NCI-H510A treated with DMSO at 0.1 percent for 48 hours (cell line): ENCODE results near the gene BPGM.
"Not testable (repeated sequence)": the region's sequence is repeated elsewhere in the genome, so short reads cannot be mapped to it uniquely, and the experiment has no call there.

ENCODE experiments used
- DNase-seq: peaks from one replicate; lab custom pipeline; 2025; lab: John Stamatoyannopoulos, UW

The BPGM gene

GRCh38 chr7:134632052-134632451 is 14.6 kb upstream of the BPGM start:
- DNase-seq = no peak

DNA sequence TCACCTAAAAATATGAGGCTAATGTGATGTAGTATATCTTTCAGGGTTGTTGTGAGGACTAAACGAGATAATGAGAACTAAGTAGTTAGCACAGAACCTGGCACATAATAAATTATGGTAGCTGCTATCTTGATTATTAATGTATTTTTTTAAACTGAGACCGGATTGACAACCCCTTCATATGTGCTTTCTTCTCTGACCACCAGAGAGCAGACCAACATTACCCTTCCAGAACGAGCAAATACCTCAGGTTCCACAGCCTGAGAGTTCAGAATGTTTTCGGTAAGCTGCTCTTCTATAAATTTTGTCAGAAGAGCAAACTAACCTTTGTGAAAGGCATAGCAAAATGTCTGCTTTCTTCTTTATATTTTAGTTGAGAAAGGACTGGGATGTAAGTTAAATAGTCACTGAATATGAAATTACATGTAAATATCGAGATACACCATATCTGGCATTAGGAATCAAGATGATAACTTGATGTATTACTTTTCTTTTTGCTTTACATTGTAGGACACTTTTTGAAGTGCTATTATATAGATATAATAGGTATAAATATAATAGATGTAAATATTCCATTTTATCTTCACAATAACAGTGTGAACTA is 13.6 kb upstream of the BPGM start:
- peak; percentile 34 for DNase-seq

DNA sequence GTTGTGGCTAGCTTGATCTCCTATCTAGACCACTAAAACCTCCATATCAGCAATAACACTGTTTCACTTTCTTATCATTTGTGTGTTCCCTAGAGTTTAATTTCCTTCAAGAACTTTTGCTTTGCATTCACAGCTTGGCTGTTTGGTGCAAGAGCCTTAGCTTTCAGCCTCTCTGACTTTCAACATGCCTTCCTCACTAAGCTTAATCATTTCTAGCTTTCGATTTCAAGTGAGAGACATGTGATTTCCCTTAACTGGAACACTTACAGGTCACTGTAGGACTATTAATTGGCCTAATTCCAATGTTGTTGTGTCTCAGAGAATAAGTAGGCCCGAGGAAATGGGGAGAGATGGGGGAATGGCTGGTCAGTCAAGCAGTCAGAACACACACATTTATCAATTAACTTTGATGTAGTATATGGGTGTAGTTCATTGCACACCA is 10.6 kb upstream of the BPGM start:
- DNase-seq = no peak

DNA sequence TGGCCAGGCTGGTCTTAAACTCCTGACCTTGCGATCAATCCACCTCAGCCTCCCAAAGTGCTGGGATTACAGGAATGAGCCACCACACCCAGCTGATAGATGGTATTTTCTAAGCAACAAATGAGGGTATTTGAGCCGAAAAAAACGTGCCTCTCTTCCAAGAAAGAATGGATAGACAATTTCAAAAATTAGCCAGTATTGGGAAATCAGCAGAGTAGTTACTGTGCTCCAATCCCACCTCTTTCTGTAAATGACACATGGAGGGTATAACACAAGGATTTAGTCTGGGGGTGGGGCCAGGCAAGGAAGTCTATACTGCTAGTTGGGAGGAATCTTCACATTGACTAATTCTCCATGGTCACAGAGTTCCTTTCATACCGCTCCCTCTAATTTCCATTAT is 9.2 kb upstream of the BPGM start:
- DNase-seq = no peak

- DNase-seq = no peak
Observed at GRCh38 chr7:134637934-134638719, 8.5 kb upstream of the BPGM start.

DNA sequence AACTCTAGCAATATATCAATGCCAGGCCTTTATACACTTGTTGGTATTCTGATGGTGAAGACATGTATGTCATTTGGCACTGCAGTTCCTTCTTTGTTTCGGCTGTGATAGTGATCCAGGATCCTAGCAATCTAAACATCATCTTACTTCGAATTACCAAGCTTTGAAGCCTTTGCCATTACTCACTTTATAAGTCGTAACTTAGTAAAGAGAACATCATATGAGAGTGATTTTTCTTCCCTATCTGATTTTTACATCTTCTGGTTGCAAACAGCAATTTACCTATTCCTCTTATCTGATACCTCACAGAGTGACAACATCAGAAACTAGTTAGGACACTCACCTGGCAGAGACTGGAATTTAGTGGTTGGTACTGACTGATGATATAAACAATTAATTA is 7.6 kb upstream of the BPGM start:
- no peak for DNase-seq

DNA sequence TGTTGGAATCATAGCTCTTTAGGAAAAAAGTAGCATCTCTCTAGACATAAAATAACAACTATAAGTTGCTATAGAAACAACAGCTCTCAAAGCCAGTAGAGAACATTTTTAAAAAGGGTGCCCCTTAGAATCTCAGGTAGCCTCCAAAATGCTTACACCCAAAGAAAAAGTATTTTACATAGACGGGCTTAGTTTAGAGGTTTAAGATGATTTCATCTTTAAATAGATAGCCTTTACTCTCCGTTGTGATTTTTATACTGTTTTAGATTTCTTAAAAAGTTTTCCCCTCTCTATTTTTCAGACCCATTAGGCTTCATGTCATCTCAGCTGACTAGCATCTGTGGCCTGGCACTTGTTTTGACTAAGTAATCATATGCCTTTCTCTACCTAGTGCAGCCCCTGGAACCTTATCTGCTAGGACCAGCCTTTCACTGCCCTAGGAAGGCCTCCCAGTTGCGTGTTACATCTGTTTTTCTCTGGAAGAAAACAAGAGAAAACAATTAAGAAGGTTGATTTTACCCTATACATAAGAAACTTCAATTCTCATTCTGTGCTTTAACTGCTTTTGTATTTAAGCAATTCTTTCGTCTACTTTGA is 6.9 kb upstream of the BPGM start:
- DNase-seq = no peak

GRCh38 chr7:134640842-134641715 is 5.6 kb upstream of the BPGM start:
- no peak for DNase-seq

DNA sequence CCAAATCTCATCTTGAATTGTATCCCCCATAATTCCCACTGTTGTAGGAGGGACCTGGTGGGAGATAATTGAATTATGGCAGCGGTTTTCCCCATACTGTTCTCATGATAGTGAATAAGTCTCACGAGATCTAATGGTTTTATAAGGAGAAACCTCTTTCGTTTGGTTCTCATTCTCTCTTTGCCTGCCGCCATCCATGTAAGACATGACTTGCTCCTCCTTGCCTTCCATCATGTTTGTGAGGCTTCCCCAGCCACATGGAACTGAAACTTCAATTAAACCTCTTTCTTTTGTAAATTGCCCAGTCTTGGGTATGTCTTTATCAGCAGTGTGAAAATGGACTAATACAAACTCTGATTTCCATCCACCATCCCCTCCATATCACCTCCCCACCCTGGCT is 4.7 kb upstream of the BPGM start:
- not testable (repeated sequence) for DNase-seq

- no peak for DNase-seq
Observed at GRCh38 chr7:134643131-134643530, 3.5 kb upstream of the BPGM start.

DNA sequence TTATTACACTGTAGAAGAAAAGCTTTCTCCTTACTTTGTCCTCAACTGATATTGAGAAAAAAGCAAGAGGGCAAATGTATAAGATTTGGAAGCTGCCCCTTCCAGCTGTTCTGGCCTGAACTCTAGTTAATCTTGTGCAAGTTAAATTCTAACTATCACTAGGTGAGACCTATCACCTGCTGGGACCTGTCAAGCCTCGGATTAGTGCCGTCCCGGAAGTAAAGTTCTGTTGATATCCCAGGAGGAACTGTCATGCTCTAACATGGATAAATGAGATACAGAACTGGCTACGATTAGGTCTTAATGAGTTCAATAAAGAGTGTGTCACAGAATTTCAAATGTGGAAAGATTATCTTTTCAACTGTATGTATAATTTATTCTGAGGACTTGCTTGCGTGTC is 1.2 kb upstream of the BPGM start:
- DNase-seq = no peak

- no peak for DNase-seq
Observed at GRCh38 chr7:134645935-134646334, 718 bp upstream of the BPGM start.

DNA sequence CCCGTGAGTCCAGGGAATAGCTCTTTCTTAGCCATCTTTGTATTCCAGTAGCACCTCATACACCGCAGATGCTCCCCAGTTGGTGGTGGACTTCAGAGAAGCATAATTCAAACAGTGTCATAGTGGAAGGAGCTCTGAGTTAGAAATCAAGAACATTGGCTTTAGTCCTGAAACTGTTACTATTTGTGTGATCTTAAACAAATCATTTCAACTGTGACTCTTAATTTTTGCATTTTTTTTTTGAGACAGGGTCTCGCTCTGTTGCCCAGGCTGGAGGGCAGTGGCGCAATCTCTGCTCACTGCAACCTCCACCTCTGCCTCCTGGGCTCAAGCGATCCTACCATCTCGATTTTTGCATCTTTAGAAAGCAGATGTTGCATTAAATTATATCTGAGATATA is 1.8 kb downstream of the BPGM start:
- DNase-seq = no peak

DNA sequence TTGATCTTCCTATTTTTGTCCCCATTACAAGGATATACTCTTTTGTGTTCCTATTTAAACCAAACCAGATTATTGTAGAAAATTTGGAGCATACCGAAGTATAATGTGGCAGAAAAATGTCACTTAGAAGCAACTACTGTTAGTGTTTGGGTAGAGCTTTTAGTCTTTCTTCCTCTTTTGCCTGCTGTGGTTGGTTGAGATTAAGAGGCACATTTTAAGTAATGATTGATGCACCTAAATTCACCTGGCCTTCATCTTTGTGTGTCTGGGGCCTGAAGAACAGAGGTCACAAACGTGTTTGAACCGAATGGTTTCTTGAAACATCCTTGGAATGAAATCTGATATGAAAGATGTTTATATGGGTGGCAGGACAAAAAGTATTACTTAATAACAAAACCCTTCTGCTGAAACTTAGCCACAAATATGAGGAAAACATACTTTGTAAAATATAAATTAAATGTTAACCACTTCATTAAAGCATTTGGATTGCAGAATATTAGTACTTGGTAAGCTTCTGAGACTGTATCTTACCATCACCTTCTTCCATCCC is 2.6 kb downstream of the BPGM start:
- DNase-seq = no peak

DNA sequence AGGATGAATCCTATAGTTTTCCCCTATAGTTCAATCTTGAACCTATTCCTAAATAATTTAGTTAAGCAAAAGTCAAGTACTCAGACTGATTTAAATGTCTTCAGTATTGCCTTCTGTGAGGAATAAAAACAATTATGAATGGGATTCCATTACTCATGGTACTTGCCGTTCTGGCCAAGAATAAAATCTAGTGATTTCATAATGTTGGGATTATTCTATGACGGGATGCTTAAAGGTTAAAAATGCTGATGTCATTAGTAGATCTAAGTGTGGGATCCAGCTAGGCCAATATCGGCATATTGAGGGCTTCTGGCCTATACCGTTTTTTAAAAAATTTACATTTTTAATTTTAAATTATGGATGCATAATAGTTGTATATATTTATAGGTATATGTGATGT is 5.3 kb downstream of the BPGM start:
- DNase-seq = no peak

DNA sequence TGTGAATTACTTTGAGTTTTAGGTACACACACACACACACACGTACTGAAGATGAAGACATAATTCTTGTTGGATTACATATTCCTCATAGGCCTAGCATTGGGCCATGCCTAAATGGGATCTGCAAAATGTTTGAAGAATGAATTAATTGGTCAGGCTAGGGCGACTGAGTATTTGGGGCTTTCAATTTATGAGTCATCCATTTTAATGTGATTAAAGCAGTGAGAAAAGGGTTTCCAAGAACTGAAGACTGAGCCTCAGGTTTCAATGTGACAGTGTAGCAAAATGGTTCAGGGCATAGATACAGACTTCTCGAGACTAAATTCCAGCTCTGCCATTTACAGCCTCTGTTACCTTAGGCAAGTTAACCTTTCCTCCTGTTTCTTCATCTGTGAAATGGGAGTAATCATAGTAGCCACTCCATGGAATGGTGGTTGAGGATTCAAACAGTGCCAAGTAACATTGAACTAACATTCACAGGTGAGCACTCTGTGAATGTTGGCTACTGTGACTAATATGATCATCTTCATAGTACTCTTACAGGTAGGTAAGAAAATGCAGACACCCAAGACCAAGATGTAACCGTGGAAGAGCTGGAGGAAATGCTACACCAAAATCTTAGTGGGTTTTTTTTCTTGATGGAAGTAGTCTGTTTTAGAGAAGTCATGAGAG is 7.6 kb downstream of the BPGM start:
- DNase-seq = no peak

DNA sequence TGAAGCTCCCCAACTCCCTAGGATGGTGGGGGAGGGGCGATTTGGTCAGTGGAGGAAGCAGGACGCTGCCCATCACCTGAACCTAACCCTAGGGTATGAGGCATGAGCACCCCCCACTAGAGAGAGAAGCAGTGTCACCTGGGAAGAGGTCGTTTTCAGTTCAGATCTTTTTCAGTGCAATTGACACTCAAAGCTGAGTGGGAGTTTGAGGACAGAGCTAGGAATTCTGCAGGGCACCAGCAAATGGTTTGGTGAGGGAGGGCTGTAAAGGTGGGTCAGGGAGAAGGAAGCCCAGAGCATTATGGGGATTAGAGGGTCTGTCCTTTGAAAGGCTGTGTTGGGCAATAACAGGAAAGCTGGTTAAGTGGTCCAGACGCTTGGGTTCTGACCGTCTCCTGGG is 10.9 kb downstream of the BPGM start:
- DNase-seq = no peak

DNA sequence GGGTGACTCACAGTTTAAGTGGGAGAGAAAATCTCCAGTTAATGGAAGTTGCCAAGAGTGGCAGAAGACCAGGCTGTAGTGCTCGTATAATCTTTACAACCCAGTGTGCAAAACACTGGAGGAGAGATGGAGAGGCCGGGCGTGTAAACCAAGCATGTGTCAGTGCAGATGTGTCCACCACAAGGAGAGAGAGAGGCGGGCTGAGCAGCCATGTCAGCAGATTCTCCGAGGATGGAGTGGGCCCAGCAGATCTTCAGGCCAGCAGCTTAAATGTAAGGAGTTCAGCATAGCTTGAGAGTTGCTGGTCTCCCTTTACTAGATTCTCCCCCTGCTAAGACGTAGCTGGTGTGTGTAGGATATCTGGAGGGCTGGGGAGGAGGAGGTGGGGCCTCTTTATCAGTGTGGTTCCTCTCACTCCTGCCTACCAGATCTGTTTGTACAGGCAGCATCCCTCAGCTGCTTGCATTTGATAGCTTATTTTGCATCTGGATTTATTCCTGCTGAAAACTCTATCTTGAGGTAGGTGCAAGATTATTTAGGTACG is 13.7 kb downstream of the BPGM start:
- DNase-seq = no peak

- DNase-seq = no peak
Observed at GRCh38 chr7:134660961-134661376, 14.3 kb downstream of the BPGM start.

GRCh38 chr7:134662166-134662870 is 15.7 kb downstream of the BPGM start:
- DNase-seq = no peak

GRCh38 chr7:134662871-134663205 is 16.2 kb downstream of the BPGM start:
- no peak for DNase-seq
